HG03565 (cell line): ENCODE measurements around the gene ERLIN1.

Experiments
- ATAC-seq: cut with Tn5 transposase; IDR thresholded peaks from one replicate; pipeline ENCODE4 v1.9.1; 2021; ENCODE audit warnings: mild to moderate bottlenecking, moderate library complexity; ENCODE audit not compliant: unreplicated experiment

The ERLIN1 gene

DNA sequence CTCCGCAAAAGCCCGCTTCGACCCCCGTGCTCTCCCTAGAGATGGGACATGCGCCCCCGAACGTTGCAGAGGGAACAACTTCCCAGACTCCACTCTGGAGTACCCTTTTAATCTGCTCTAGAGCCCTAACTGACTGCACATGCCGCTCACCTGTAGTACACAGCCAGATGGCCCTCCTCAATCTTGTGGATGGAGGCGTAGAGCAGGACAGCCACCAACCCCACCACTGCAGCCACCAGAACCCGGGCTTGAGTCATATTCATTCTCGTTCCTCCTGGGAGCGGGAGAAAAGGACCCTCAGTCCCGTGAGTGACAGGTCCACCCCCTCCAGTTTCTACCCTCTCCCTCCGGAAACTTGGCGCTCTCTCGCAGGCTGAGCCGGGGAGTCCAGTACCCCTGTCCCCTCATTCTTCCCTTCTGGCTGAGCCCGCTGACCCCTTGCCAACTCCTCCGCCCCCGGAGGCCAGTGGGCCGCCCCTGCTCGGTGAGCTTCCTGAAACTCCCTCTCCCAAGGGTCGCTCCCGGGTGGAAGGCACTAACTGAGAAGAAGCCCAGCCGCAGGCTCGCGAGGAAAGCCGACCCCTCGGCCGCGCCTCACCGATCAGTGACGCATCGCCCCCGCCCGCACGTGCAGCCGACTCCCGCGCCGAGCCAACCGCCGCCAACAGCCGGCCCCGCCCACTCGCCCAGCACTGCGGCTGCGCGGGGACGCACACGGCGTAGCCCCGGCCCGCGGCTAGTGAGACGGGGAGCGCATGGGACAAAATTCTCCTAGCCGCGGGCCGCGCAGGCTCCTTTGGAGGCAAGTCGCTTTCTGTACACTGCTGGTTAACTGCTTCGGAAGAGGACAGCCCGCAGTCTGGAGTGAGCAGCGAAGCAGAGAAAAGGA is at the start of gene ERLIN1:
Gene ERLIN1, minus strand, starts transcription at position 666 of the 889 bp plus-strand sequence. Its CDS starts 403 bp downstream, at position 263.
- ATAC-seq = peak; percentile 67

DNA sequence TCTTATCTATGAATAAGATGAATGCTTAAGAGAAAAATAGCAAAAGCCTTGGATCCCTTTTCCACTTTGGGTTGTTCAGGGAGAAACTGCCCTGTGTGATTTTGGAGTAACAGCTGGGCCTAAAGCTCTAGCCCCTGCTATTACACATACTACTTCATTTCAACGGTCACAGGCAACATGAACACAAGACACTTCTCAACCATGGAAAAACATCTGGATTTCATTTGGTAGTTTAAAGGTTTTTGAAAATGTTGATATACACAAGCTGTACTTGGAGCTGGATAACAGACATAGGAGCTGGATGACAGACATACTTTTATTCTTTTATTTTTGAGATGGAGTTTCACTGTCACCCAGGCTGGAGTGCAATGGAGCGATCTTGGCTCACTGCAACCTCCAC is 46.3 kb upstream of the ERLIN1 start:
- no peak for ATAC-seq

DNA sequence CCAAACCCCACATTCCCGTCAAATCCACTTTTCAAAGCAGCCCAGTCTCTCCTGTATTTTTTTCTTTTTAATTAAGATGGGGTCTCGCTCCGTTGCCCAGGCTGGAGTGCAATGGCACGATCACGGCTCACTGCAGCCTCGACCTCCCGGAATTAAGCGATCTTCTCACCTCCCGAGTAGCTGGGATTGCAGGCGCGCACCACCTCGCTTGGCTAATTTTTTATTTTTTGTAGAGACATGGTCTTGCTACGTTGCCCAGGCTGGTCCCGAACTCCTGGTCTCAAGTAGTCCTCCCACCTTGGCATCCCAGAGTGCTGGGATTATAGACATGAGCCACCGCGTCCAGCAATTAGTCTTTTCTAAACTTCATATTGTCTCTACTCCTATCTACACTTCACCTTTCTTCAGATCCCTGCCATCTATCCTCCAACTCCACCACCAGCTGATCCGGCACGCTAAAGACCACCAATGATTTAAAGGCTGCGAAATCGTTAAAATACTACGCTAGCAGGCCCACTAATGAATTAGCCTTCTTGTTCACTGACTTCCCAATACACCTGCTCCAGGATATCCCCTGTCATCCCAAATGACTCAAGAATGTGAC is 44.1 kb upstream of the ERLIN1 start:
- ATAC-seq = no peak

DNA sequence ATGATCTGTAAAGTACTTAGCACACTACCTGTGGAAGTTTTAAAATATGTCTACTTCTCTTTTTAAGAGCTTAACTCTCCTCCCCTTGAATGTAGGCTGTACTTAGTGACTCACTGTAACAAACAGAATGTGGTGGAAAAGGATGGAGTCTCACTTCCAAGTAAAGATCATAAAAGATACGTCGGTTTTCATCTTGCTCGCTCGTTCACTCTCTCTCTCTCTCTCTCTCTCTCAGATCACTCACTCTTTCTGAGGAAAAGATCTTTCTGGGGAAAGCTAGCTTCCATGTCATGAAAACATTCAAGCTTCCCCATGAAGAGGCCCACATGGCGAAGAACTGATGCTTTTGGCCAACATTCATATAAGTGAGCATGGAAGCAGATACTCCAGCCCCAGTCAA is 38.0 kb upstream of the ERLIN1 start:
- no peak for ATAC-seq

DNA sequence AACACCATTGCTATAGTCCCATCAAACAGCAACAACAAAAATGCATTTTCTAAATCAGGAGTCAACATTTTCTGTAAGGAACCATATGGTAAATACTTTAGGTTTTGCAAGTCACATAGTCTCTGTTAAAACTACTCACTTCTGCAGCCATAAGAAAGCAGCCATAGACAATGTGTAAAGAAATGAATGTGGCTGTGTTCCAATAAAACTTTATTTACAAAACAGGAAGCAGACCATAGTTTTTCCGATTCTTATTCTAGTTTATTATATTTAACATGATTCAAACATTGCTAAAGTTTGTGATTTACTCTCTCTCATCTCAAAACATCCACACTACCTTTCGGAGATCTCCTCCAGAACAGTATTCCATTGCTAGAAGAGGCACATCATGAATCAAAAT is 36.7 kb upstream of the ERLIN1 start:
- no peak for ATAC-seq

DNA sequence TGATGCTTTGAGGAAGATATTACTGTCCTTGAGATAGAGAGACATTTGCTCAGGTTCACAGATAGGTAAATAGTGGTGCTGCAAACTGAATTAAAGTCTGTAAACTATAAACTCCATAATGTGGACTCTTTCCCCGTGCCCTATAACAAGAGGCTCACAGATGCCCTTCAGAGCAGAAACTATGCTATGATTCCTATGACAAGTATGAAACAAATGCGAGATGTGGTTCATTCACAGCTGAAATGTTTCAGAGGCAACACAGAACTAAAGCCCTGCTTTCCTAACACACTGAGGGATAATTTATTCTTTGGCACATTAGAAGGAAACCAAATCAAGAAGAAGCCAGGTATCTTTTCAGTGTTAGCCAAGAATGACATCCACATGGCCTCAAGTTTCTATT is 30.2 kb upstream of the ERLIN1 start:
- ATAC-seq = no peak

DNA sequence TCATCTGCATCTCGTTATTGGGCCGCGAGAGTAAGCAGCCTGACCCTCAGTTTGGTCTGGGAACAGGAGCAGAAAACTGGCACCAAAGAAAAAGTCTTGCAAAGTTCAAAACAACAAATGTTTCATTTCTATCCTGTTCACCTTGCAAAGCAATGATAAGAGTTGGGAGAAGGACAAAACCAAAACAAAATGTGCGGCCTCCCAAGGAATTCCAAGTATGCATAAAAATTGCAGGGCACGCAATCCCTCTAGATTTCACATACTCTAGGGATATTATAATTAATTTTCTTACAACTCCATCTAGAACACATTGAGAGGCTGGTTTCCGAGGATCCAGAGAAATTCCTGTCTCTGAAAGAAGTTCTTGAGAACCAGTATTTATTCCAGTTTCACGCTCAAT is 23.5 kb upstream of the ERLIN1 start:
- ATAC-seq = no peak

DNA sequence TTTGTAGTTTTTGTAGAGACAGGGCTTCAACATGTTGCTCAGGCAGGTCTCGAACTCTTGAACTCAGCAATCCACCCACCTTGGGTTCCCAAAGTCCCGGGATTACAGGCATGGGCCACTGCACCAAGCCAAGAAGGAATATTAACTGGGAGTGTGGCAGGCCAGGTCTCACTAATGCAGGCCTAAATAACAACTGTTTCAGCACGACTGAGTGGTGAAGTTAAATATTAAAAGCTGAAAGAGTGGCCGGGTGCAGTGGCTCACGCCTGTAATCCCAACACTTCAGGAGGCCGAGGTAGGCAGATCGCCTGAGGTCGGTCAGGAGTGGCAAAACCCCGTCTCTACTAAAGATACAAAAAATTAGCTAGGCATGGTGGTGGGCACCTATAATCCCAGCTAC is 22.4 kb upstream of the ERLIN1 start:
- ATAC-seq = no peak

DNA sequence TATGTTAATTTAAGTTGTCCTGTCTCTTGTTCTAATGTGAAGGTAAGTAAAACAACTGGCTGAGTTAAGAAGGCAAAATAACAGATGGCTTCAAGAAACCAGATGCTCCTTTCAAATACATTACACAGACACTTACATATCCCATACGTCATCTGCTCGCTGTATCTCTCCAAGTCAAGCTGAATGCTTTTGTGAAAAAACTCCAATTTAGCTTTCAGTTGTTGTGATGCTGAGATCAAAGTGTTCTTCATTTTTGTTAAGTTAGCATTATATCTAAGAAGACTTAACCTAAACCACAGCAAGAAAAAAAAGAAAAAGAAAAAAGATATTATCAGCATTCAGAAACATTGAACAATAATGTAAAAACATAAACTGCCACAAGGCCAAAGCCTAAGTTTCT is 18.5 kb upstream of the ERLIN1 start:
- ATAC-seq = no peak

DNA sequence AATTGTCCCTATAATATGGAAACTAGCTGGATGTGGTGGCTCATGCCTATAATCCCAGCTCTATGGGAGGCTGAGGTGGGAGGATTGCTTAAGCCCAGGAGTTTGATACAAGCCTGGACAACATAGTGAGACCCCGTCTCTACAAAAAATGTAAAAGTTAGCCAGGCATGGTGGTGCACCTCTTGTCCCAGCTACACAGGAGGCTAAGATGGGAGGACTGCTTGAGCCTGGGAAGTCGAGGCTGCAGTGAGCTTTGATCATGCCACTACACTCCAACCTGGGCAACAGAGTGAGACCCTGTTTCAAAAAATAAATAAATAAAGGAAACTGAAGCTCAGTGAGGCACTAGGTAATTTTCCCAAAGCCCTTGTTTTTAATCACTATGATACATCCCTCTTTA is 15.7 kb upstream of the ERLIN1 start:
- no peak for ATAC-seq

DNA sequence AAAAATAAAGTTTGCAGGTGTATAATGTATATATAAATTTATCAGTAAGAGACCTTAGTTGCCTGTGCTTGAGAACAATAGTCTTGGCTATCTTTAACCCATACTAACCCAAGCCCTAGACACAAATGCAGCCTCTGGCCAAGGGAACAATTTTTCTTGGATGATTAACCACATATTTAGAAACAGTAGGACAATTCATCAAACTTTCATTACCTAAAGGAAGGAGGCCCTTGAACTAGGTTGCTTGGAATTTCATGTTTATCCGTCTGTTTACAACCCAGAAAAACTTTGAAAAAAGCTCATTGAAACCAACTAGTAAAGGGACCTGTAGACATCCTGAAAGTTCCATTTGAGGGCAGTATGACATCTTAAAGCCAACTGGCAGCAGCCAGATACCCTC is 8.9 kb upstream of the ERLIN1 start:
- ATAC-seq = no peak

DNA sequence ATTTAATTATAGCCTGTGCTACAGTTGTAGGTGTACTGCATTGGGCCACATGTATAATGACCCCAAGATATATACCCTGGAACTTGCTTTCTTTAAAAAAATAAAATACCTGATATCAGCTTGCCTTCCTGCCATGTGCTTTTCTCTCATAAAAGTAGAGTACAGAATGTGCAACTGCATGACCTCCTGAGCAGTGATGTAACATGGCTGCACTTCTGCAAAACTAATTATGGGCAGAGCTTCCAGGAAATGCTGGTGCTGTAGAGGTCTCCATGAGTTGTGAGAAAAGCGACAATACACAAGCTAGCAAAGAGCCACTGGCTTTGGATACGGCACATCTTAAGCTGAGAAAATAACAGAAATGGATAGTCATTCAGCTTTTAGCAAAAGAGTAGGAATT is 6.5 kb upstream of the ERLIN1 start:
- ATAC-seq = no peak

DNA sequence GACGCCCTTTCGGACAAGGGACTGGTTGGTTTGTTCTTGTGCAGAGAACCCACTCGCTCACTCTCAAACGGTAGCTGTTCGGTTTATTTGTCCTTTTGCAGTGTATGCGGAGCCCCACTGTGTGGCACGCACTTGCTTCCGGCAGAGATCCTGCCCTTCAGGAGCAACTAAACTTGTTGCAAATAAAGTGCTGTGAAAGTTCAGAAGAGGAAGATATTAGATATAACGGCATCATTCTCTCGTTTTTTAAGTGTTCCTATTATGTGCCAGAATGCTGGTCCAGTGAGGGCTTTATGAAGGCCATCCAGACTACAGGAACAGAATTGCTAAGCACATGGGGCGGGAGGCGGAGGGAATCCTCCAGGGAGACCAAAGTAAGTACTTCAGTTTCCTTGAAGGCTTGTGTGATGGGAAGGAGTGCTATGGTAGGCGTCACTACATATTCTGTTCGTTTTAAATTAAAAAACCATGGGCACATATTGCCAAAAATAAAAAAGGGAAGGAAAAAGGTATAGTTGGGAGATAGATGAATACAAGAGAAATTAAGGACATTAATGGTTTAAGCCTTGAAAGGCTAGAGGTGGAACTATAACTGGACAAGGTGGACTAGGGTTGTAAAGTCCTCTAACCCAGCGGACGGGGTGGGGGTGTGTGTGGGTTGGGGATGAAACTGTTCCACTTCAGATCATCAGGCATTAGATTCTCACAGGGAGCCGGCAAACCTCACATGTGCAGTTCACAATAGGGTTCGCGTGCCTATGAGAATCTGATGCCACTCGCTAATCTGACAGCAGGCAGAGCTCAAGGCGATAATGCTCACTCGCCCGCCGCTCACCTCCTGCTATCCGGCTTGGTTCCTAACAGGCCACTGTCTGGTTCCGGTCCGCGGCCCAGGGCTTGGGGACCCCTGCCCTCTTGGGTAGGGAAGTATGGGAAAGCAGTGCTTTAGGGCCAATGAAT is 704 bp upstream of the ERLIN1 start:
- ATAC-seq = no peak

DNA sequence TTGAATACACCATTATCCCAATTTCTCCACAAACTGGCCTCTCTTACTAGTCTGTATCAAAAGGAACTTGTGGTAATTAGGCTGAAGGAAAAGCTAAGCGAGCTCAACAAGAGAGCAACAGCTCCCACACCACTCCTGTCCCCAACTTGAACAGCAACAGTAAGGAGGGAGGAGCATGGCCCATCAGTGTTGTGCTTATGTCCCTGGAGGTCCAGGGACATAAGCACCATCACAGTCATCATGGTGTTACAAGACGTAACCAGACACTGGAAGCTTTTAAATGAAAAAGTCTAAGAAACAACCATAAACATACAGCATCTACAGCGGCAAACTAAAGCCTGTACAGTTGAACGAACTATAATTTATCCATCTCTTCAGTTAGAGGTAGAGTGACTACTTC is 989 bp downstream of the ERLIN1 start:
- no peak for ATAC-seq

DNA sequence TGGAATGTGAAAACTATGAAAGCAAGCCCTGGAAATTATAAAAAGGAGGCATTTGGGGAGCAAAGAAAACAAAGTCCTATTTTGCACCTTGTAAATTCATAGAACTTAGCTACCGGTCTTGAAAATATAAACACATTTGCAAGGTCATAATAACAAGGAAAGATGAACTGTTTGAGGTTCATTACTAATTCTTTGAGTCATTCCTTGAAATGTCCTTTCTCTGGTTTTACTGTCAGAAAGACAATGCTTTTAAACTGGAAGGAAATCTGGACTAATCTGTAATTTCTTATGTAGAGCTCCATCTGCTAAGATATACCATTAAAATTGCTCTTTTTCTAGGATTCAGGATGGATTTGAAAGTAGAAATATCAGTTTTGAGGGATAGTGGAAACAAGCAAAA is 1.4 kb downstream of the ERLIN1 start:
- no peak for ATAC-seq

DNA sequence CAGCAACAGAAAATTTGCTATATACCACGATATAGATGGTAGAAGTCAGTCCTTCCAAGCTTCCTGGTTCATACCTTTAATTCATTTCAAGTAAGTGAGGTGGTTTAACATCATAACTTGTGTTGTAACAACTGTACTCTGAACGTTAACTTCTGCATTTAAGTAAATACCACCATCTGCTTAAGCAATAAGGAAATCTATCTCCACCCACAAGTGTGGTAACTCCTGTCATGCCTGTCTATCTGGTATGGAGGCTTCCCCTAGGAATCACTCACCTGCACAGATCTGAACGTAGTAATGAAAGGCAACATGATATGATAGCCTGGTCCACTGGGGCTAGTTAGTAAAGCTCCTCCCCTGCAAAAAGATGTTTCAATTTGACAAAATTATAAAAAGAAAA is 2.3 kb downstream of the ERLIN1 start:
- ATAC-seq = no peak

DNA sequence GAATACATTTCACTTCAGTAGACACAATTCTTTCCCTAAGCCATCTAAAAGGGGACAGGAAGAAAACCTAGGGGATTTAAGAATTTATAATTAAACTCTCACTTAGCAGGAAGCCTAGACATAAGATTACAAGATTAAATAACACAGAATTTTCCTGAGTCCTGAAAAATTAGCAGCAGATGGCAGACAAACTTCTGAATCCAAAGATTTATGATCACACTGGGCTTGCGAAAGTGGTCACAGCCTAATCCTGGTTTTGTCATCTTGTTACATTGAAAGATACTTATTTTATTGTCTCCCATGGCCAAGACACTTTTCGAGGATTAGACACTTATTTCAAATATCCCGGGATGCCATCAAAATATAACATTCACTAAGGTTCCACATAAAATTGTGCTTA is 2.9 kb downstream of the ERLIN1 start:
- ATAC-seq = no peak

DNA sequence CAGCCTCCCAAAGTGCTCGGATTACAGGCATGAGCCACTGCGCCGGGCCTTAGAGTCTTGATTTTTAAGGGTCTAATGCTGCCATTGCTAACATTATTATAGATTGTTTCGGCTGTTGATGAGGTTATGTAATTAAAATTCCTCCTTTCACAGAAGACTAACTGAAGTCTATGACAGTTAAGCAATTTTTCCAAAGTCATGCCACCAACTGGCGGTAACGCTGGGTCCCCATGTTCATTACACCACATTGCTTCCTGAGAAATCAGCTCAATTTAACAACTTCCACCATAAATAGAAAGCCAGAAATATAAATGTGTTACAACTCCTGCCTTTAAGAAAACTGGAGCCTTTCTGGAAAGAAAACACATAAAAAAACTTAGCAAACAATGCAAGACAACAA is 3.5 kb downstream of the ERLIN1 start:
- ATAC-seq = no peak

DNA sequence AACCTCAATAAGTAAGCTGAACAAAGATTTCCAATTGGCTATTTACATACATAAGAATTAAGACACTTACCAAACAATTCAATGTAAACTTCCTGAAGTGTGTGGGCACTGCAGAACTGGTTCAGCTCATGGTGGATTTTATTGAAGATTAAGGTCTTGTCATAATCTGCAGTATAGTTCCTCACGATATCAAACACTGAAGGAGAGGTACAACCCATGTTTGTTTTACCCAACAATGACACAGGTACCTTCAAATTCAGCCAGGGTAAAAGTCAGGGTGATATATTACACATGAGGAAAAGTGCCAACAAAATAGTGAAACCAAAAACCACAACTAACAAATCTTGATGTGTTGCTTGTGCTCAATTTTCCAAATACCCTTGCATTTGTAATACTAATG is 10.0 kb downstream of the ERLIN1 start:
- ATAC-seq = no peak

DNA sequence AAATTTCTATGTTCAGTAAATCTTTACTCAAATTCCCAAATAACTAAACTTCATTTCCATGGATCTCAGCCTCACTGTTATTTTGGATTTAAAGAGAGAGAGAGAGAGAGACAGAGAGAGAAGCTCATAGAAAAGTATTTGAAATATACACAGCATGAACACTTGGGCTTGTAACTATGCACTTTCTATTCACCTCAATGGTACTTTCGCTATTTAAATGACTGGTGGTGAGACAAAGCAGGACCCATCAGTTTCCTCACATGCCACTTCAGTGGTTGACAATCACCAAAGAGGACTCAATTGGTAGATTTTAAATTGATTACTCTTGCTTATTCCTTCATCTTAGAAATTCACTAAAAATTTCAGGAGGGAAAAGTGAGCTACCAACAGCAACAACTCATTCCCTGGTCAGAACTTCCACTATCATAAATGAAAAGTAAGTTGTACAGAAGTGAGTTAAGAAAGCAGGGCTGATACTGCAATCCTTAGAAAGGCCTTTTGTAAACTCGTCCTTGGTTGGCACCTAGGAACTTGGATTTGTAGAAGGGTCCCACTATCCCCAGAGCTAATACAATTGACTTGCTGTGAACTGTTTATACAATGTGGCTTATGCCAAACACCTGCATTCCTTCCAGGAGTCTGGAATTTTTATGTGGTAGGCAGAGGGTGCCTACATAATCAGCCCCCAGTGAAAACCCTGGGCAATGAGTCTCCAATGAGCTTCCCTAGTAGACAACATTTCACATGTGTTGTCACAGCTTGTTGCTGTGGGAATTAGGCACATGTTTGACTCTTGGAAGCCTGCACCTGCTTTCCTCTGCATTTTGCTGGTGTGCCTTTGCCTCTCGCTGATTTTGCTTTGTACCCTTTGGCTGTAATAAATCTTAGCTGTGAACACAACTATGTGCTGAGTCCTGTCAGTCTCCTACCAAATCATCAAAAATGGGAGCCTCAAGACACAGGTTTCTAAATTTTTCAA is 10.8 kb downstream of the ERLIN1 start:
- peak; percentile 67 for ATAC-seq
